H1 (cell line): Measurements from ENCODE around the gene NUP210. TPM values are rescaled to one million over a fixed set of nuclear protein-coding genes. Genes with fewer than 3 reads are reported as not detected.

Experiments used
- ATF2 ChIP-seq: IDR thresholded peaks from 2 replicates; pipeline ENCODE4 v1.6.1; 2012; ENCODE audit warnings: low read length, inconsistent platforms
- CHD1 ChIP-seq: IDR thresholded peaks from 2 replicates; pipeline ENCODE4 v1.6.1; 2012; ENCODE audit warnings: low read depth, low read length, improper control_type of control experiment
- CREB1 ChIP-seq: IDR thresholded peaks from 2 replicates; pipeline ENCODE4 v1.6.1; 2012; ENCODE audit warnings: inconsistent platforms
- CTBP2 ChIP-seq: IDR thresholded peaks from 2 replicates; pipeline ENCODE4 v1.7.0; 2011; ENCODE audit warnings: borderline replicate concordance, mild to moderate bottlenecking, moderate library complexity, mixed read lengths, low read length; ENCODE audit not compliant: insufficient read depth, insufficient read length
- EZH2 ChIP-seq: fragments of 200-600 bp; sonication (generic); IDR thresholded peaks from 2 replicates; pipeline ENCODE4 v1.7.1; 2012; ENCODE audit warnings: low read depth, mild to moderate bottlenecking, moderate library complexity, low read length, inconsistent platforms; ENCODE audit not compliant: severe bottlenecking
- FOSL1 ChIP-seq: IDR thresholded peaks from 2 replicates; pipeline ENCODE4 v1.6.1; 2011; ENCODE audit warnings: mild to moderate bottlenecking, low read depth, low read length, moderate library complexity; ENCODE audit not compliant: insufficient read depth
- HDAC2 ChIP-seq, 2 experiments: fragments of 300-600 bp in 1 of 2; sonication (generic) in 1 of 2; IDR thresholded peaks; 2 replicates each; pipeline ENCODE4 v1.6.1; 2011 to 2012; ENCODE audit warnings: low read depth in 2 of 2, low read length in 2 of 2, mild to moderate bottlenecking in 2 of 2, moderate library complexity in 2 of 2, borderline replicate concordance in 1 of 2, inconsistent platforms in 1 of 2
- JUN ChIP-seq: IDR thresholded peaks from 2 replicates; pipeline ENCODE4 v1.6.1; 2011; ENCODE audit warnings: low read depth, mild to moderate bottlenecking, improper control_type of control experiment, low read length
- MAFK ChIP-seq: IDR thresholded peaks from 2 replicates; pipeline ENCODE4 v1.6.1; 2012; ENCODE audit warnings: low read depth, mild to moderate bottlenecking, improper control_type of control experiment, low read length
- MAX ChIP-seq: IDR thresholded peaks from 2 replicates; pipeline ENCODE4 v1.6.1; 2012; ENCODE audit warnings: inconsistent platforms
- NRF1 ChIP-seq: IDR thresholded peaks from 2 replicates; pipeline ENCODE4 v1.6.1; 2011; ENCODE audit warnings: mild to moderate bottlenecking, low read depth, low read length, improper control_type of control experiment
- POLR2A ChIP-seq, 2 experiments: IDR thresholded peaks; 1 replicate in 1 of 2; 2 replicates in 1 of 2; pipeline ENCODE4 v1.6.1; 2011; ENCODE audit warnings: low read depth in 2 of 2, low read length in 2 of 2, mild to moderate bottlenecking in 2 of 2; ENCODE audit errors: control extremely low read depth in 1 of 2
- RNF2 ChIP-seq: fragments of 200-900, 300-1000 bp; sonication (generic); IDR thresholded peaks from 2 replicates; pipeline ENCODE4 v1.7.1; 2016; ENCODE audit warnings: borderline replicate concordance, low read depth, mild to moderate bottlenecking, antibody characterized with exemption, low read length; ENCODE audit not compliant: poor library complexity, severe bottlenecking; ENCODE audit errors: missing control alignments
- RXRA ChIP-seq: IDR thresholded peaks from 2 replicates; pipeline ENCODE4 v1.6.1; 2011; ENCODE audit warnings: low read depth, mild to moderate bottlenecking, low read length, moderate library complexity; ENCODE audit not compliant: insufficient read depth
- SAP30 ChIP-seq: fragments of 300-600 bp; sonication (generic); IDR thresholded peaks from 2 replicates; pipeline ENCODE4 v1.7.1; 2012; ENCODE audit warnings: low read length, moderate library complexity, mild to moderate bottlenecking, inconsistent platforms; ENCODE audit not compliant: insufficient read depth, insufficient replicate concordance
- SIX5 ChIP-seq: IDR thresholded peaks from 2 replicates; pipeline ENCODE4 v1.6.1; 2011; ENCODE audit warnings: mild to moderate bottlenecking, low read depth, low read length
- SP2 ChIP-seq: IDR thresholded peaks from 2 replicates; pipeline ENCODE4 v1.6.1; 2012; ENCODE audit warnings: mild to moderate bottlenecking, low read length, inconsistent platforms
- SUZ12 ChIP-seq: fragments of 200-600 bp; sonication (generic); IDR thresholded peaks from 2 replicates; pipeline ENCODE4 v1.6.1; 2012; ENCODE audit warnings: mild to moderate bottlenecking, inconsistent platforms, low read length, moderate library complexity, mixed read lengths
- TAF7 ChIP-seq: optimal IDR thresholded peaks from 2 replicates; pipeline ENCODE3; 2011; ENCODE audit warnings: low read depth, mild to moderate bottlenecking, inconsistent platforms, low read length, moderate library complexity, borderline replicate concordance
- YY1 ChIP-seq: IDR thresholded peaks from 2 replicates; pipeline ENCODE4 v1.6.1; 2011; ENCODE audit warnings: low read depth, mild to moderate bottlenecking, low read length
- ZNF274 ChIP-seq: IDR thresholded peaks from 2 replicates; pipeline ENCODE4 v1.7.0; 2012; ENCODE audit warnings: low read length, borderline replicate concordance; ENCODE audit errors: extremely low read depth
- polyA plus RNA-seq, 7 experiments: library from polyadenylated mRNA; depleted of rRNA in 3 of 7; stranded (reverse) in 5 of 7; unstranded in 2 of 7; fragments of >200 nt in 5 of 7; fragments of 200-250 nt in 2 of 7; gene quantifications; 1 replicate in 5 of 7; 2 replicates in 1 of 7; 4 replicates in 1 of 7; pipeline versions ENCODE4 v1.2.1 to v1.2.3, GENCODE V29; 2011 to 2013; ENCODE audit warnings: missing spikeins in 2 of 7, mixed read lengths in 2 of 7
- total RNA-seq: library from RNA; stranded (reverse); fragmentation: NEBNext Ultra II Directional; extraction: Animal tissue kit (Norgen Biotek cat#: 25700); gene quantifications from 2 replicates; pipeline ENCODE4 v1.2.1, GENCODE V29; 2021
- TF ChIP-seq, protein P1 (sequence below): IDR thresholded peaks from 2 replicates; pipeline ENCODE4 v1.6.1; 2011; ENCODE audit warnings: low read depth, mild to moderate bottlenecking, low read length; ENCODE audit not compliant: insufficient read depth

The NUP210 gene
- total and polyA plus RNA-seq, 2 of the 8 experiments (the other 6 are each of a cell fraction or from before 2014, with no cell fraction given), result 51.0 to 53.7 TPM

- TF ChIP-seq, protein P1, sequence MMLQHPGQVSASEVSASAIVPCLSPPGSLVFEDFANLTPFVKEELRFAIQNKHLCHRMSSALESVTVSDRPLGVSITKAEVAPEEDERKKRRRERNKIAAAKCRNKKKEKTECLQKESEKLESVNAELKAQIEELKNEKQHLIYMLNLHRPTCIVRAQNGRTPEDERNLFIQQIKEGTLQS, result no peak
- TF ChIP-seq RXRA (no peak), FOSL1 (no peak), CHD1 (no peak), TAF7 (no peak), JUN (no peak), ZNF274 (no peak), SAP30 (no peak), POLR2A (IDR thresholded peaks at IDR 0.05; ENCODE audit: control extremely low read depth in 1 of 2, low read depth in 2 of 2, low read length in 2 of 2) (no peak), CREB1 (no peak), HDAC2 (IDR thresholded peaks at IDR 0.05; ENCODE audit: borderline replicate concordance in 1 of 2, low read depth in 2 of 2, low read length in 2 of 2) (peak in 1 of 2 experiments; percentile 28; a peak in 1 of 4 replicates), SP2 (no peak), YY1 (no peak), MAFK (no peak), RNF2 (no peak), MAX (peak; percentile 8; the same call in 1 of the 2 replicates), NRF1 (no peak), ATF2 (no peak), EZH2 (peak; percentile 56), CTBP2 (no peak), SIX5 (no peak), SUZ12 (peak; percentile 72)
Measured at GRCh38 chr3:13282358-13282985, 137.7 kb downstream of the NUP210 start (continued).
